DMS114 treated with DMSO at 0.1 percent for 48 hours (cell line): Measurements from ENCODE around the gene ICE1.
A peak's percentile ranks its signal among the peaks of the same experiment; 100 is the strongest.
"Not testable (repeated sequence)": the region's sequence is repeated elsewhere in the genome, so short reads cannot be mapped to it uniquely, and the experiment has no call there.

ENCODE experiments used
- DNase-seq: peaks from one replicate; lab custom pipeline; 2025; ENCODE audit not compliant: unreplicated experiment; lab: John Stamatoyannopoulos, UW

The ICE1 gene

DNA sequence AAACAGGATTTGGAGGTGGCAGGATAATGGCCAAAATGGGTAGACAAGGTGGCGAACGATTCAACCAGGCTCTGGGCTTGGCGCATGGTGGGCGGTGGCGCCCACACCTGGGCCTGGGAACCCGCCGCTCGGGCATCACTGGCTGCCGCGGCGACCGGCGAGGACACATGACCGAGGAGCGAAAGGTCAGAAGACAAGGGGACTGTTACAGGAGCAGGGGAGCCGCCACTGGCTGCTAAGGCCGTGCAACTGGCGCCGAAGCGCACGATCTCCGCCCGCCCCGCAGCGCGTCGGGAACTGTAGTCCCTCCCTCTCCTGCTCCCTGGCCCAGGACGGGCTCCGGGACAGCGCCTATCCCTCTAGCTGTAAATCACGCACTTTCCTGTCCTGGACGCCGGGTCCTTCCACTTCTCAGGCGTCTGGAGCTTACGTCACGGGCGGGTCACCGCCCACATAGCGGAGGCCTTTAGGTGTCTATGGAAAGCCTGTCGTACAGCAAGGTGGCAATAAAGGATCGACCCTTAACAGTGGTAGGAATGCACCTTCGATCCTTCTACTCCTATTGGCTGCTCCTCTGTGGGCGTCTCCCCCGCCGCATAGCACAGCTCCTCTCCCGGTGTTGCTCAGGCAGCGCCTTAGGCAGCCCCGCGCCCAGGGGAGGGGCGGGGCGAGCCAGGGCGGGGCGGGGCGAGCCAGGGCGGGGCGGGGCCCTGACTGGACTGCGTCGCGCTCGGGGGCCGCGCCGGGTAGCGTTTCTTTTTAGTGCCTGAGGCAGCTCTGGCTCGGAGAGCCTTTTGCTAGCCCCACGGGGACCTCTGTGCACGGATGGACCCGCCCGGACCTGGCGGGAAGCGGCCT is at the start of gene ICE1:
TSS of gene ICE1 (plus strand) at position 717 of the 858 bp plus-strand sequence. CDS start 239 bp downstream, outside the sequence.
- peak; percentile 87 for DNase-seq

DNA sequence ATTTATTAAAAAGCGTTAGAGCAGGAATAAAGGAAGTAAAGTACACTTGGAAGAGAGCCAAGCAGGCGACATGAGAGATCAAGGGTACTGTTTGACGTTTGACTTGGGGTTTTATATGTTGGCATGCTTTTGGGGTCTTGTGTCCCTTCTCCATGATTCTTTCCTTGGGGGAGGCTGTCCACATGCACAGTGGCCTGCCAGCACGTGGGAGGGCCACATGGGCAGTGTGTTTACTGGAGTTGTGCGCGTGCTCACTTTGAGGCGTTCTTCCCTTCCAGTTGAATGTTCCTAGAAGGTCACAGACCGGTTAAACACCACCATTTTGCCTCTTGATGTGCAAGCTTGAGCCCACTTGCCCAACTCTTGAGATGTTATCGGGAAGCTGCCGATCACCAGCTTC is 49.5 kb upstream of the ICE1 start:
- DNase-seq = no peak

DNA sequence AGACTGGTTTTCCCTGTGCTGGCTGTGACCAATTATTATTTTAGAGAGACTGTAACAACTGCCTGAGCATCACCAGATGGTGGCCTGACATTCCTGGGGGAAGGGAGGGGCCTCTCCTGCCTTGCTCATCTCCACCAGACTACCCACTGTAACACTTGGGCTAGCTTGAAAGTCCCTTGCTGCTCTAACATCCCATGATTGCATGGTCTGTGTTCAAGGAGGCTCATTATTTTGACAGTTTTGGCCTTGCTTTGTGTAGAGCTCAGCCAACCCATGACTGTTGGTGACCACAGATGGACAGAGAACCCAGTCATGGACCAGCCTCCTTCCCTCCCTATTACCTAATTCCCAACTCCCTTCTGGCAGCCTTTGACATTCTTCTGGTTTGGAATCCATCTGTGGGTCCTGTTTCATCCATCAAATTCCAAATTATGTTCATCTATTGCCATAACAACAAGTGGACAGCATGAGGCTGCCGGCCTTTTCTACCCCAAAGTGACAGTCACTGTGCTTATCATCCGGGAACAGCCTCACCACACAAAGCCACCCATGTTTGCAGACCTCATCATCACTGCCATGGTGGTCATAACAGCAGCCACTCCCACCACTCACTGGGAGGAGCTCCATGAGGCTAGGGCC is 49.0 kb upstream of the ICE1 start:
- DNase-seq = no peak

- no peak for DNase-seq
Observed at GRCh38 chr5:5374009-5374715, 48.3 kb upstream of the ICE1 start.

DNA sequence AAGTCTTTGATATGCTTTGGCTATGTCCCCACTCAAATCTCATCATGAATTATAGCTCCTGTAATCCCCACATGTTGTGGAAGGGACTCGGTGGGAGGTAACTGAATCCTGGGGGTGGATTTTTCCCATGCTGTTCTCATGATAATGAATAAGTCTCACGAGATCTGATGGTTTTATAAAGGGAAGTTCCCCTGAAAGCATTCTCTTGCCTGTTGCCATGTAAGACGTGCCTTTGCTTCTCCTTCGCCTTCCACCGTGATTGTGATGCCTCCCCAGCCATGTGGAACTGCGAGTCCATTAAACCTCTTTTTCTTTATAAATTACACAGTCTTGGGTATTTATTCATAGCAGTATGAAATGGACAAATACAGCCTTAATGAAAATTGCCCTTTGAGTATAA is 44.7 kb upstream of the ICE1 start:
- DNase-seq = no peak

DNA sequence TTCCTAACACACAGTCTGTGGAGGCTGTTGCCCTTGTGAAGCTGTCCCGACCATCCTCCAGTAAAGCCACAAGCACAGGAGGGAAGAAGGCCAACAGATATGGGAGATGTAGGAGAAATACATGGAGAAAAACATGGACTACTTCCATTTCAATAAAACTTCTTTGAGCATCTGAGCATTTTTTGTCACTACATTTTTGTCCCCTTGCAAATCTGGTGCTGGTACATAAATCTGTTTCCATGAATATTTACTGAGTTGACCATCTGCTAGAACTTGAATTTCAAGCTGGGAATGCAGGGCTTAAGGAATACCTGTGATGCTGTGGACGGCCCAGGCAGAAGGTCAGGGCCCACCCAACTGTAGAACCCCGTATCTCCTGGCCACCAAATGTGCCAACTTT is 43.9 kb upstream of the ICE1 start:
- no peak for DNase-seq

DNA sequence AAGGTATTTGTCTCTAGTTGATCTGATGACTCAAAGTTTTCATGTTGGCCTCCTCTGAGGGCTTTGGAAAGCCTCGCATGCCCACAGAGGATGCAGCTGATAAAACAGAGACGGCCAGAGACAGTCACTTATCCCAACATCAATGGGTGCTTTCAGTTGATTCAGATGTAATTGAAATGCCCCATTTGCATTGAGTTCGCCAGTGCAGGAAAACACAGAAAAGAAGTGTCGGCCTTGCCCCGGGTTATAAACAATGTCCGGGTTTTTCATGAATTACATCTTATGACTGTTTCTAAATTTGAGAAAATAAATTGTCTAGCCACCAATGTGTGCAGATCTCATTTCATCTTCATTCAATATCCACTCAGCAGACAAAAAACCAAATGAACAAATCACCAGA is 42.2 kb upstream of the ICE1 start:
- no peak for DNase-seq

GRCh38 chr5:5381310-5381913 is 41.1 kb upstream of the ICE1 start:
- DNase-seq = no peak

DNA sequence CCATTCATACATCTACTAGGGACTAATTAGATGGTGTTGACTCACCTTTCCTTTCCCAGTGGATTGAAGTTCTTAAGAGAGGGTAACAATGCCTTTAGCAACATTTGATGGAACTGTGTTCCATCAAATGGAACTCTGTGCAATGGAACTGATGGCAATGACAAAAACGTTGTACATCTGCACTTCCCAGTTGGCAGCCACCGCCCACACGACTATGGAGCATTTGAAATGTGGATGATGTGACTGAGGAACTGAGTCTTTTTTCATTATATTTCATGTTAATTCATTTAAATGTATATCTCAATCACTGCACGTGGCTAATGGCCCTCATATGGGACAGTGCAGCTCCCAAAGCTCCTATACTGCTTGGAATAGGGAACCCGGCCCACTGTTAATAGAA is 39.0 kb upstream of the ICE1 start:
- DNase-seq = no peak

GRCh38 chr5:5384660-5385330 is 37.7 kb upstream of the ICE1 start:
- DNase-seq = no peak

DNA sequence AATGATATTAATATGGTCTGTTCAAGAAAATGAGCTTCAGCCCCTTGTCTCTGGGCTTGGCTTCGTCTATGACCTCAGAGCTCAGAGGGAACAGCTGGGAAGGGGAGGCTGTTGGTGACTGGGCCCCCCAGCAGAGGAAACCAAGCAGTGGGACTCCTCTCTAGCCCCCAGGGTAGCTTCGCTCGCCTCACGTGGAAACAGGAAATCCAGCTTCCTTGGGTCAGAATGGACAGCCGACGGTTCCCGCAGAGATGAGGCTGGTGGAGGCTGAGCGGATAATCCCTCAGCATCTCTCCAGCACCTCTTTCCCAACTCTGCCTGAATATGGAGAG is 37.2 kb upstream of the ICE1 start:
- no peak for DNase-seq

GRCh38 chr5:5386329-5386728 is 36.1 kb upstream of the ICE1 start:
- DNase-seq = no peak

GRCh38 chr5:5387192-5387591 is 35.3 kb upstream of the ICE1 start:
- DNase-seq = no peak

DNA sequence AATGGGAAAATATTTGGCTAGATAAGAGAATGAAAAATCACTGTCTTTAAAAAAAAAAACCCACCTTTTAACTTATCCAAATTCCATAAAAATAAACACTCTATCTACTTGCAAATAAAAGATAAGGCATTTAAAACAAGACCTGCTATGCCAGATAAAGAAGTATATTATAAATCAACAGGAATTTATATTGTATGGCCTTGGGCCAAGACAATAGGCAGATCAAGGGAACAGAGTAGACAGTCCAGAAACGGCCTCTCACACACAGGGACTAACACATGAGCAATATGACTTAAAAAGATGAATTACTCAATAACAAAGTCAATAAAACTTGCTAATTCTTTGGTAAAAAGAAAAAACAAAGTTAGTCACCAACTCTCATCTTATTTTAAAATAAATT is 34.7 kb upstream of the ICE1 start:
- DNase-seq = no peak

DNA sequence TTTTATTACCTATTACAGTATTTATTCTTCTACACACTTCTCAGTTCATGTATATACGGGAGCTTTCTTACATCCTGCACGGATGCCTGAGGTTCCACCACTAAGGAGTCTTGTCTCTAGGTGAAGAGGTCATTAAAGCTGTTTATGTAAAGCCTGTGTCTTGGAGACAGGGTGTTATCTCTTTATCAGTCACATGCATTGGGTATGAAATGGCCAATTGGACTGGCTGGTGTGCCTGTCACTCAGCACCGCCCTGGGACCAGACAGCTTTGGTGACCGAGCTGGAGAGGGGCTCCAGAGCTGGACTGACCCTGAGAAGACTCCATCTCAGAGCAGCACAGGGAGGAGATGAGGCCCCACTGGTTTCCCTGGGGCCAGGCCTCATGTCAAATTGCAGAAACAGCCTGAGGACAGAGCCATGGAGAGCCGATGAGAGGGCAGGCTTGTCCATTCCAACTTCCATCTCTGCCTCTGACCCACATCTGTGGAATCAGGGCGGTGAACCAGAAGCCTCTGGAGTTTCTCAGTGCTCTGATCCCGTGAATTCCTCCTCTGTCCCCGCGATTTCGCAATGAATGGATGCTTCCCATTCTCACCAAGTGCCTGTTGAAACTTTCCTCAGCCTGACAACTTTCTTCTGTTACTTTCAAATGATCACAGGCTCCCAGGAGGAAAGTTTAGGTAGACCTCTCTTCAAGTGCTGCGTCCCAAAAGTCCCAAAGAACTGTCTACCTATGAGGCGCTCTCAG is 32.2 kb upstream of the ICE1 start:
- DNase-seq = not testable (repeated sequence)

- not testable (repeated sequence) for DNase-seq
Observed at GRCh38 chr5:5392504-5392903, 30.0 kb upstream of the ICE1 start.

- not testable (repeated sequence) for DNase-seq
Observed at GRCh38 chr5:5394384-5394986, 28.0 kb upstream of the ICE1 start.

- DNase-seq = not testable (repeated sequence)
Observed at GRCh38 chr5:5395093-5395492, 27.4 kb upstream of the ICE1 start.

DNA sequence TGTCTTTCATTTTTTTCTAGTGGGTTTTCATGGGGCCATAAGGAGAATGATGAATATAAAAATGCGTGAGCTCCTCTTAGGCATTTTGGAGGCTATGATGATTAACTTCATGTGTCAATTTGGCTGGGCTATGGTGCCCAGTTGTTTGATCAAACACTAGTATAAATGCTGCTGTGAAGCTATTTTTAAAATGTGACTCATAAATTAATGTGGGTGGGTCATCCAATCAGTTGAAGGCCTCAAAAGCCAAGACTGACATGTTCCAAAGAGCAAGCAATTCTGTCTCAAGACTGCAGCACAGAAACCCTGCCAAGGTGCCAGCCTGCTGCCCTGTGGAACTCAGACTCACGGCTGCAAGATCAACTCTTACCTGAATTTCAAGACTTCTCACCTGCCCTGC is 24.4 kb upstream of the ICE1 start:
- DNase-seq = no peak

DNA sequence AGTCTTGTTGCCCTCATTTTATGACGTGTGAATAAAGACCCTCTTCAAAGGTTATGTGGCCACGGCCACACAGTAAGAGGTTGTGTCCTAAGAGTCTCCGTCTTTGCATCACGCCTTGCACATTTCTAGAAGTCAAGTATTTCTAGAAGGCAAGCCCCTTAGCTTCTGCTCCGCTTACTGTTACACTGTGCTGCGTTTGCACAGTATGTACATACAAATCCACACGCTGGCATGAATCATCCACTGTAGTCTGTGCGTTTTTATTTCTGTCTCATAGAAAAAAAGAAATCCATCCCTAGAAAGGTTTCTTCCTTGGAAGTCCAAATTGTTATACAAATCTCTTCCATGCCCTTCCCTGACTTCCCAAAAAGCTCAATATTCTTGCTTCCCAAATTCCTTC is 21.4 kb upstream of the ICE1 start:
- no peak for DNase-seq
